EH (cell line): Measurements from ENCODE around the gene PGLYRP3.

ENCODE experiments used
- DNase-seq: peaks from one replicate; pipeline ENCODE4 v3.0.0-alpha.2; 2015; ENCODE audit warnings: low read depth

The PGLYRP3 gene

GRCh38 chr1:153260585-153261280 is 52.0 kb downstream of the PGLYRP3 start:
- DNase-seq: no peak

- no peak for DNase-seq
These were observed 53.4 kb downstream of the PGLYRP3 start, which contains the start of gene LORICRIN for GRCh38 chr1:153259387-153259786. TSS of gene LORICRIN (plus strand) at chr1:153259687. CDS start at chr1:153260950, 1,263 bp downstream.

DNA sequence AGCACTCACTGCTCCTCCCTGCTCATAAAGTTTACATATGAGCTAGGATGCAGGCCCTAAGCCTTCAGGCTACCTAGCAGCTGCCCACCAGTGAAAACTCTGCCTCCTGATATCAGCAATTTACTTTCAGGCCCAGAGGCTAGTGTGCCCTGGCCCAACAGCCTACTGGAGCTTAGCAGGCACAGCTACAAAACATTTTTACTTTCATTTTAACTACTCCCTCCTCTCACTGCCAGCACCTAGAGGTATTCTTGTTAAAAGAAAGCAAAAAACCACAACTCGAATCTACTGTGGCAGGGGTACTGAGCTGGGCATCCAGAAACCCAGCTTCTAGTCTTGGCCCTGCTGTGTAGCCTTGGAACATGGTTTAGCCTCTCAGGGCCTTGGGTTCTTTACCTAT is 59.1 kb downstream of the PGLYRP3 start:
- no peak for DNase-seq

GRCh38 chr1:153253076-153253475 is 59.7 kb downstream of the PGLYRP3 start:
- no peak for DNase-seq

- no peak for DNase-seq
These were observed 60.8 kb downstream of the PGLYRP3 start for GRCh38 chr1:153251988-153252387.

GRCh38 chr1:153251562-153251961 is 61.2 kb downstream of the PGLYRP3 start:
- no peak for DNase-seq

- DNase-seq: no peak
These were observed 61.7 kb downstream of the PGLYRP3 start for GRCh38 chr1:153251087-153251486.

DNA sequence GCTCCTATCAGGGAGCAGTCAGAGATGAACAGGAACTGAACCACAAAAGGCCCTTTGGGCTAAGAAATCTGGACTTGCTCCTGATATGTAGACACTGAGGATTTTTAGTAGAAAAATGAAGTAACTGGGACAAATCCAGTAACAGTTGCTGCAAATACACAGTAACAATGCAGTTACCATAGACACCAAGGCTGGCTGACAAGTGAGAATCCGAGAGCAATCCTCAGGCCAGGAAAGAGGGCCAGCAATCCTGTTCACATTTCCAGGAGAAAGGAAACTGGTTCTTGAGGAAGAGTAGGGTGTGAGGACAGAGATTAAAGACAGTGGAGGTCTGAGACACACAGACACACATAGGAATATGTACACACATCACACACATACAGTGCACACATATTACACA is 62.6 kb downstream of the PGLYRP3 start:
- no peak for DNase-seq

DNA sequence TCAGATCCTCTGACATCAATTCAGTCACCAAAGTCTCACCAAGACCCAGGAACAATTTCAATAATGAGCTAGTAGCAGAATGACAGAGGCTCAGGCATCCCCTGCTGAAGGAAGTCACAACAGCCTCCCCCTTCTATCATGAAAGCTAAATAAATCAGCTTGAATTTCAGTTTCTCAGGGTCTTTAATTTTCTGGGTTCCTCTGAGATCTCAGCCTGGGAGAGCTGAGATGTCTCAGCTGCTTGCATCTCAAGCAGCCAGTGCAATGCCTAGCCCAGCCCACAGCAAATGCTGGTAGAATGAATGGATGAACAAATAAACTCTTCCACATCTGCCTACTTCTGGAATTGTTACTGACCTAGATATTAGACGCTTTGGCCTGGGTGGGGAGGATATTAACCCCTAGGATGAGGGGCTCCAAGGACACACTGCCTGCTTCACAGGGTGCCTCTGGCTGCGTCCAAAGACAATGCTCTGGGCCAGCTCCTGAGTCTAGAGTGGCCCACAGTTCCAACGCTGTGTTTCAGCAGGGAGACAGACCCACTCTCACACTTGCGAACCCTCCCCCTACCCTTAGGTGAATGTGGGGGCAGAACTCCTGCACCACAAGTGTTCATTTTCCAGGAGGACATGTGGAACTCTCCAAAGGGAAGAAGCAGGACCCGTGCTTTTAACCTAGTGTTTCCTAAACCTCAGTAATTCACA is 64.4 kb downstream of the PGLYRP3 start:
- DNase-seq: no peak
